HepG2 (cell line): Measurements from ENCODE around the gene CCDC144A. TPM values are rescaled to one million over a fixed set of nuclear protein-coding genes. Genes with fewer than 3 reads are reported as not detected.
"Not testable (repeated sequence)": the region's sequence is repeated elsewhere in the genome, so short reads cannot be mapped to it uniquely, and the experiment has no call there.

Experiments used
- ATAC-seq: fragments of 200-7000 bp; cut with Tn5 transposase; 3 replicates; pipeline ENCODE4 v1.9.1; 2020; ENCODE audit warnings: mild to moderate bottlenecking, moderate library complexity
- BruUV-seq: library from RNA; stranded (reverse); fragments of 400-500 nt; replicated peaks from 2 replicates; lab custom pipeline; 2021; lab: Mats Ljungman, UMichigan
- CTCF ChIA-PET: fragments of 300-600 bp; formaldehyde crosslinking; extraction: SDS; loops from one replicate; lab custom pipeline; 2021; ENCODE audit warnings: low total read pairs, inconsistent platforms, low intra/inter-chr PET ratio; lab: Yijun Ruan, JAX
- POLR2A ChIA-PET: fragments of 350-600 bp; sonication (Branson Sonifier 250); formaldehyde crosslinking; loops from one replicate; lab custom pipeline; 2020; ENCODE audit warnings: antibody characterized with exemption, inconsistent platforms; lab: Yijun Ruan, JAX
- DNase-seq: peaks from one replicate; pipeline ENCODE4 v3.0.0-alpha.2; 2015; ENCODE audit warnings: low spot score
- FAIRE-seq: peaks from 3 replicates; lab custom pipeline; 2011; peaks lifted over from hg19 to GRCh38; lab: Jason Lieb, UNC
- H2AFZ ChIP-seq: one replicate; pipeline ENCODE4 v1.6.1; 2011; ENCODE audit warnings: low read length, inconsistent platforms
- H3K27ac ChIP-seq: fragments of 300-600 bp; 3 replicates; pipeline ENCODE4 v1.8.0; 2011; ENCODE audit warnings: mixed run types, mild to moderate bottlenecking, mixed read lengths, low read length, inconsistent platforms; ENCODE audit not compliant: insufficient read depth; ENCODE audit errors: extremely low read length
- H3K27me3 ChIP-seq, 2 experiments: fragments of 200-600 bp in 1 of 2; 2 replicates in 1 of 2; 3 replicates in 1 of 2; pipeline versions ENCODE4 v1.6.0 to v1.8.0; 2011; ENCODE audit warnings: low read length in 2 of 2, mild to moderate bottlenecking in 2 of 2, moderate library complexity in 2 of 2, inconsistent platforms in 1 of 2; ENCODE audit not compliant: insufficient read depth in 2 of 2, control insufficient read depth in 1 of 2
- H3K36me3 ChIP-seq, 2 experiments: fragments of 200-600 bp in 1 of 2; replicated peaks in 1 of 2; 2 replicates in 1 of 2; 3 replicates in 1 of 2; pipeline versions ENCODE4 v1.5.1 to v1.8.0; 2011; ENCODE audit warnings: low read length in 2 of 2, inconsistent platforms in 1 of 2; ENCODE audit not compliant: insufficient read depth in 2 of 2, control insufficient read depth in 1 of 2
- H3K4me1 ChIP-seq: 2 replicates; pipeline ENCODE4 v1.5.1; 2012; ENCODE audit warnings: low read length, inconsistent platforms; ENCODE audit not compliant: insufficient read depth
- H3K4me2 ChIP-seq: 2 replicates; pipeline ENCODE4 v1.6.0; 2011; ENCODE audit warnings: low read depth, low read length, inconsistent platforms
- H3K4me3 ChIP-seq, 3 experiments: fragments of 200-600 bp in 1 of 3; sonication (generic), shearing (Covaris generic) in 1 of 3; replicated peaks in 1 of 3; 2 replicates each; pipeline ENCODE4 v1.5.1; 2011 to 2016; ENCODE audit warnings: low read length in 3 of 3, inconsistent platforms in 2 of 3, low read depth in 2 of 3, mild to moderate bottlenecking in 2 of 3, control low read depth in 1 of 3, mixed read lengths in 1 of 3; ENCODE audit not compliant: insufficient read depth in 1 of 3
- H3K79me2 ChIP-seq: one replicate; pipeline ENCODE4 v1.6.1; 2011; ENCODE audit warnings: low read length, inconsistent platforms; ENCODE audit not compliant: insufficient read depth
- H3K9ac ChIP-seq: 2 replicates; pipeline ENCODE4 v1.6.0; 2011; ENCODE audit warnings: mild to moderate bottlenecking, low read depth, low read length, inconsistent platforms; ENCODE audit not compliant: insufficient read depth
- H3K9me3 ChIP-seq: 2 replicates; pipeline ENCODE4 v1.5.1; 2012; ENCODE audit warnings: mild to moderate bottlenecking, low read length
- H4K20me1 ChIP-seq: 2 replicates; pipeline ENCODE4 v1.6.0; 2011; ENCODE audit warnings: inconsistent platforms, mild to moderate bottlenecking, low read length, moderate library complexity; ENCODE audit not compliant: insufficient read depth
- CBX2 ChIP-seq, 2 experiments: fragments of 200-600 bp in 1 of 2; sonication (generic); formaldehyde crosslinking in 1 of 2; IDR thresholded peaks; 2 replicates each; pipeline versions ENCODE4 v1.7.0 to v1.8.1; 2018 to 2022; ENCODE audit warnings: low read depth in 2 of 2, low read length in 1 of 2, mild to moderate bottlenecking in 1 of 2, missing genetic modification reagents in 1 of 2
- MTF2 ChIP-seq: sonication (generic); formaldehyde crosslinking; IDR thresholded peaks from 2 replicates; pipeline ENCODE4 v1.5.0; 2020; ENCODE audit warnings: missing genetic modification reagents, borderline replicate concordance
- UBTF ChIP-seq: sonication (generic); formaldehyde crosslinking; IDR thresholded peaks from 2 replicates; pipeline ENCODE4 v1.4.0; 2020; ENCODE audit warnings: mild to moderate bottlenecking, missing genetic modification reagents
- ZNF687 ChIP-seq: sonication (generic); formaldehyde crosslinking; IDR thresholded peaks from 2 replicates; pipeline ENCODE4 v1.5.1; 2020; ENCODE audit warnings: mild to moderate bottlenecking, missing genetic modification reagents, moderate library complexity
- WGBS: methylation state at CpG from one replicate; pipeline ENCODE4 v1.1.6; 2017; ENCODE audit warnings: low lambda C conversion rate; 5-methylcytosine and 5-hydroxymethylcytosine counted together
- in situ Hi-C: cut with HindIII; loops from 2 replicates; pipeline ENCODE4 v1.10.0; 2017; ENCODE audit warnings: low pct_unique_long_range_greater_than_20kb; ENCODE audit not compliant: extremely low pct_ligation_motif_present
- intact Hi-C: fragments of 100-400 bp; cut with micrococcal nuclease; formaldehyde crosslinking; loops from one replicate; pipeline ENCODE4 v1.10.0; 2022; ENCODE audit not compliant: unreplicated experiment
- polyA plus RNA-seq, 8 experiments: library from polyadenylated mRNA; depleted of rRNA in 3 of 8; stranded (reverse) in 7 of 8; unstranded in 1 of 8; fragments of >200 nt; fragmentation: Illumina TruSeq in 4 of 8; extraction: Trizol in 4 of 8; gene quantifications; 2 replicates each; pipeline versions ENCODE4 v1.2.1 to v1.2.3, GENCODE V29; 2011 to 2016; ENCODE audit warnings: low read depth in 4 of 8, missing spikeins in 1 of 8, mixed read lengths in 1 of 8; ENCODE audit not compliant: insufficient read depth in 1 of 8
- total RNA-seq, 5 experiments: library from RNA; depleted of rRNA; stranded (reverse); fragments of >200 nt; fragmentation: Illumina TruSeq; extraction: Trizol; gene quantifications; 2 replicates each; pipeline ENCODE4 v1.2.3, GENCODE V29; 2016; ENCODE audit warnings: low read depth in 1 of 5

The CCDC144A gene
- total and polyA plus RNA-seq, 2 of the 13 experiments (the other 11 are each of a cell fraction or from before 2014, with no cell fraction given), result 0.09 TPM; not detected in 1

GRCh38 chr17:16666907-16667636 is 23.0 kb upstream of the CCDC144A start:
- H3K27ac ChIP-seq; intact Hi-C loops; H4K20me1 ChIP-seq; BruUV-seq; H3K79me2 ChIP-seq; DNase-seq; CTCF ChIA-PET; POLR2A ChIA-PET; FAIRE-seq; H3K36me3 ChIP-seq; H3K4me1 ChIP-seq; H2AFZ ChIP-seq; H3K9me3 ChIP-seq; in situ Hi-C loops; H3K9ac ChIP-seq; TF ChIP-seq CBX2 (CRISPR knock-in tag; IDR thresholded peaks at IDR 0.05; ENCODE audit: low read depth): not testable (repeated sequence)
- peaks cover 0 to 19% of the 10 kb centered on the region in 2 experiments; a peak in 4 of 5 replicates for H3K27me3 ChIP-seq
- peak overlapping the region in 2 of 3 experiments; percentile 29 to 69; a peak in 3 of 6 replicates for H3K4me3 ChIP-seq
- TF ChIP-seq UBTF (CRISPR knock-in tag), result peak; percentile 65
- TF ChIP-seq CBX2 (IDR thresholded peaks at IDR 0.05; ENCODE audit: low read depth, low read length), result 0 out of 2 replicates have a peak, but pooled peaks have one; percentile 63
- TF ChIP-seq MTF2, result peak; percentile 95
- TF ChIP-seq ZNF687 (CRISPR knock-in tag), result peak; percentile 33; the same call in 1 of the 2 replicates
- H3K4me2 ChIP-seq, result peak overlapping the region; percentile 61
- 2% methylated on average over 18 of the region's 61 CpGs for WGBS
- peak; percentile 86 for ATAC-seq
